ENCODE measurements around the gene RNASE7.

GRCh38 chr14:21003788-21004346 is 38.3 kb upstream of the RNASE7 start:
- no peak for TF ChIP-seq CTCF (IDR thresholded peaks at IDR 0.05; ENCODE audit: low read depth, low read length)
- no peak for TF ChIP-seq EZH2phosphoT487 (IDR thresholded peaks at IDR 0.05; ENCODE audit: low read depth)

All from OCI-LY3 (cell line).